Measurements from ENCODE around the gene EGFL7. TPM values are rescaled to one million over a fixed set of nuclear protein-coding genes. Genes with fewer than 3 reads are reported as not detected.
A peak's percentile ranks its signal among the peaks of the same experiment; 100 is the strongest.

The EGFL7 gene
- total RNA-seq, 1 experiment from 2014 or later = 38.0 TPM

- H3K4me2 ChIP-seq (ENCODE audit: insufficient read depth, insufficient read length, low read length) = no peak overlapping the region
- H3K4me3 Mint-ChIP-seq = no peak overlapping the region
- peaks cover 12% of the 10 kb centered on the region for H3K23me2 ChIP-seq (ENCODE audit: insufficient read length, low read depth, low read length, poor library complexity, severe bottlenecking)
- DNase-seq = peak; percentile 28
- no peak overlapping the region for H3K27ac ChIP-seq (ENCODE audit: insufficient read length, low read depth, low read length)
- peaks cover 55% of the 10 kb centered on the region for H3K27me3 Mint-ChIP-seq (ENCODE audit: low read depth)
- no peak overlapping the region for H2BK15ac ChIP-seq (ENCODE audit: low read depth, low read length)
- H3K27me3 ChIP-seq (ENCODE audit: insufficient read depth, low read length) = no peaks in the 10 kb centered on the region
- no peak overlapping the region for H2AFZ ChIP-seq (ENCODE audit: low read length)
- no peak overlapping the region for H3K18ac ChIP-seq (ENCODE audit: insufficient read length, low read depth, low read length)
- H3K79me2 ChIP-seq (ENCODE audit: insufficient read depth, low read length) = peaks cover 4% of the 10 kb centered on the region; the same call in 1 of the 2 replicates
- no peaks in the 10 kb centered on the region for H3K36me3 Mint-ChIP-seq (ENCODE audit: insufficient read depth in 1 of 3, low read depth in 3 of 3)
- no peak overlapping the region for H2BK120ac ChIP-seq (ENCODE audit: low read depth, low read length, poor library complexity, severe bottlenecking)
- H3K4me1 Mint-ChIP-seq = peaks cover 3 to 10% of the 10 kb centered on the region in 2 experiments
- no peak for TF ChIP-seq CTCF (conservative IDR thresholded peaks at IDR 0.05)
- H2BK5ac ChIP-seq (ENCODE audit: insufficient read length, low read length) = no peak overlapping the region
- no peak overlapping the region for H2AK5ac ChIP-seq (ENCODE audit: insufficient read length, low read length)
- no peak overlapping the region for H4K5ac ChIP-seq (ENCODE audit: insufficient read length, low read depth, low read length)
- H2BK20ac ChIP-seq (ENCODE audit: low read depth, low read length, poor library complexity, severe bottlenecking) = no peak overlapping the region
- no peaks in the 10 kb centered on the region; the same call in 1 of the 2 replicates for H3K4me1 ChIP-seq (ENCODE audit: insufficient read depth, low read length)
- H4K91ac ChIP-seq (ENCODE audit: insufficient read length, low read depth, low read length) = no peak overlapping the region
- no peaks in the 10 kb centered on the region for H3K9me3 Mint-ChIP-seq
- no peak overlapping the region for H3K9ac ChIP-seq (ENCODE audit: extremely low read depth, insufficient read length, low read length)
- no peaks in the 10 kb centered on the region for H4K20me1 ChIP-seq (ENCODE audit: control insufficient read depth, insufficient read depth, insufficient read length)
- no peak overlapping the region for H3K14ac ChIP-seq (ENCODE audit: insufficient read depth, low read length)
- no peak overlapping the region for H3K23ac ChIP-seq (ENCODE audit: insufficient read length, low read depth, low read length)
- H3K9me3 ChIP-seq (ENCODE audit: control insufficient read depth, low read depth, low read length) = no peaks in the 10 kb centered on the region
- no peak overlapping the region for H4K8ac ChIP-seq (replicated peaks; ENCODE audit: insufficient read length, low read depth, low read length)
- H3K56ac ChIP-seq (ENCODE audit: insufficient read length, low read depth, low read length) = no peak overlapping the region
- peak overlapping the region in 1 of 3 experiments; percentile 31; a peak in 1 of 7 replicates for H3K27ac Mint-ChIP-seq
- no peak overlapping the region for H3T11ph ChIP-seq (ENCODE audit: low read length)
- no peak overlapping the region for H3K4ac ChIP-seq (ENCODE audit: low read depth, low read length)
- H3K79me1 ChIP-seq (ENCODE audit: insufficient read depth, low read depth, low read length, poor library complexity, severe bottlenecking) = peaks cover 8% of the 10 kb centered on the region
- no CpG with 5 or more reads among the region's 24 CpGs for WGBS (ENCODE audit: extremely low coverage, insufficient read length, low lambda C conversion rate)
- no peak overlapping the region for H2BK12ac ChIP-seq (ENCODE audit: insufficient read length, low read depth, low read length)
Measured at GRCh38 chr9:136709454-136710109, 46.9 kb downstream of the EGFL7 start.

Measured in H9 (cell line).